ENCODE results near the gene AGFG2. TPM values are rescaled to one million over a fixed set of nuclear protein-coding genes. Genes with fewer than 3 reads are reported as not detected.

Gene AGFG2
- total and polyA plus RNA-seq, 2 of the 13 experiments (the other 11 are each of a cell fraction or from before 2014, with no cell fraction given): 125 to 132 TPM

DNA sequence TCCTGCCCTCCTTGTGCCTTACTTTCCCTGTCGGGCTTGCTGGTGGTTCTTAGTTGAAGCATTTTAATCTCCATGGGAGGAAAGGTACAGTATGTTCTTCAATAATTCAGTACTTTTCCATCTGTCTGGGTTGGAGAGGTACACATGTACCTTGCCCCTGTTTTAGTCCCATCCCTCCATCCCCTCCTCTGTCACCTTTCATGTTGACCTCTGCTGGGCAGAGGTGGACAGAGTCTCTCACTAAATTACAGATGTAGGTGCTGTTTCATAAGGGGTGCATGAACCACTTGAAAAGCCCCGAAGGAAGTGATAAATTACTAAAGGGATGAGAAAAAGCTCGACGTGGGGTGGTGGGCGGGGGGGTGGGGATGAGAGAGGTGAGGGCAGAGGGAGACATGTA is 5.4 kb downstream of the AGFG2 start (continued):
- TF ChIP-seq CBX5 (CRISPR knock-in tag; IDR thresholded peaks at IDR 0.05; ENCODE audit: borderline replicate concordance): no peak
- TF ChIP-seq ZNF552 (CRISPR knock-in tag; IDR thresholded peaks at IDR 0.05; ENCODE audit: borderline replicate concordance): no peak
- no peak for TF ChIP-seq ZNF619 (CRISPR knock-in tag; IDR thresholded peaks at IDR 0.05)
- TF ChIP-seq ZNF431 (CRISPR knock-in tag; IDR thresholded peaks at IDR 0.05; ENCODE audit: borderline replicate concordance, low read depth): no peak
- peak; percentile 50; the same call in 1 of the 2 replicates for TF ChIP-seq DMAP1 (CRISPR knock-in tag; IDR thresholded peaks at IDR 0.05)
- TF ChIP-seq, protein P1, sequence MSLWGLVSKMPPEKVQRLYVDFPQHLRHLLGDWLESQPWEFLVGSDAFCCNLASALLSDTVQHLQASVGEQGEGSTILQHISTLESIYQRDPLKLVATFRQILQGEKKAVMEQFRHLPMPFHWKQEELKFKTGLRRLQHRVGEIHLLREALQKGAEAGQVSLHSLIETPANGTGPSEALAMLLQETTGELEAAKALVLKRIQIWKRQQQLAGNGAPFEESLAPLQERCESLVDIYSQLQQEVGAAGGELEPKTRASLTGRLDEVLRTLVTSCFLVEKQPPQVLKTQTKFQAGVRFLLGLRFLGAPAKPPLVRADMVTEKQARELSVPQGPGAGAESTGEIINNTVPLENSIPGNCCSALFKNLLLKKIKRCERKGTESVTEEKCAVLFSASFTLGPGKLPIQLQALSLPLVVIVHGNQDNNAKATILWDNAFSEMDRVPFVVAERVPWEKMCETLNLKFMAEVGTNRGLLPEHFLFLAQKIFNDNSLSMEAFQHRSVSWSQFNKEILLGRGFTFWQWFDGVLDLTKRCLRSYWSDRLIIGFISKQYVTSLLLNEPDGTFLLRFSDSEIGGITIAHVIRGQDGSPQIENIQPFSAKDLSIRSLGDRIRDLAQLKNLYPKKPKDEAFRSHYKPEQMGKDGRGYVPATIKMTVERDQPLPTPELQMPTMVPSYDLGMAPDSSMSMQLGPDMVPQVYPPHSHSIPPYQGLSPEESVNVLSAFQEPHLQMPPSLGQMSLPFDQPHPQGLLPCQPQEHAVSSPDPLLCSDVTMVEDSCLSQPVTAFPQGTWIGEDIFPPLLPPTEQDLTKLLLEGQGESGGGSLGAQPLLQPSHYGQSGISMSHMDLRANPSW (CRISPR knock-in tag; IDR thresholded peaks at IDR 0.05; ENCODE audit: borderline replicate concordance): no peak
- peak; percentile 18 for TF ChIP-seq MED8 (CRISPR knock-in tag; IDR thresholded peaks at IDR 0.05; ENCODE audit: insufficient replicate concordance)
- TF ChIP-seq, protein P2, sequence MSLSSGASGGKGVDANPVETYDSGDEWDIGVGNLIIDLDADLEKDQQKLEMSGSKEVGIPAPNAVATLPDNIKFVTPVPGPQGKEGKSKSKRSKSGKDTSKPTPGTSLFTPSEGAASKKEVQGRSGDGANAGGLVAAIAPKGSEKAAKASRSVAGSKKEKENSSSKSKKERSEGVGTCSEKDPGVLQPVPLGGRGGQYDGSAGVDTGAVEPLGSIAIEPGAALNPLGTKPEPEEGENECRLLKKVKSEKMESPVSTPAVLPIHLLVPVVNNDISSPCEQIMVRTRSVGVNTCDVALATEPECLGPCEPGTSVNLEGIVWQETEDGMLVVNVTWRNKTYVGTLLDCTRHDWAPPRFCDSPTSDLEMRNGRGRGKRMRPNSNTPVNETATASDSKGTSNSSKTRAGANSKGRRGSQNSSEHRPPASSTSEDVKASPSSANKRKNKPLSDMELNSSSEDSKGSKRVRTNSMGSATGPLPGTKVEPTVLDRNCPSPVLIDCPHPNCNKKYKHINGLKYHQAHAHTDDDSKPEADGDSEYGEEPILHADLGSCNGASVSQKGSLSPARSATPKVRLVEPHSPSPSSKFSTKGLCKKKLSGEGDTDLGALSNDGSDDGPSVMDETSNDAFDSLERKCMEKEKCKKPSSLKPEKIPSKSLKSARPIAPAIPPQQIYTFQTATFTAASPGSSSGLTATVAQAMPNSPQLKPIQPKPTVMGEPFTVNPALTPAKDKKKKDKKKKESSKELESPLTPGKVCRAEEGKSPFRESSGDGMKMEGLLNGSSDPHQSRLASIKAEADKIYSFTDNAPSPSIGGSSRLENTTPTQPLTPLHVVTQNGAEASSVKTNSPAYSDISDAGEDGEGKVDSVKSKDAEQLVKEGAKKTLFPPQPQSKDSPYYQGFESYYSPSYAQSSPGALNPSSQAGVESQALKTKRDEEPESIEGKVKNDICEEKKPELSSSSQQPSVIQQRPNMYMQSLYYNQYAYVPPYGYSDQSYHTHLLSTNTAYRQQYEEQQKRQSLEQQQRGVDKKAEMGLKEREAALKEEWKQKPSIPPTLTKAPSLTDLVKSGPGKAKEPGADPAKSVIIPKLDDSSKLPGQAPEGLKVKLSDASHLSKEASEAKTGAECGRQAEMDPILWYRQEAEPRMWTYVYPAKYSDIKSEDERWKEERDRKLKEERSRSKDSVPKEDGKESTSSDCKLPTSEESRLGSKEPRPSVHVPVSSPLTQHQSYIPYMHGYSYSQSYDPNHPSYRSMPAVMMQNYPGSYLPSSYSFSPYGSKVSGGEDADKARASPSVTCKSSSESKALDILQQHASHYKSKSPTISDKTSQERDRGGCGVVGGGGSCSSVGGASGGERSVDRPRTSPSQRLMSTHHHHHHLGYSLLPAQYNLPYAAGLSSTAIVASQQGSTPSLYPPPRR (CRISPR knock-in tag; IDR thresholded peaks at IDR 0.05; ENCODE audit: borderline replicate concordance): peak; percentile 68; the same call in 1 of the 2 replicates
- TF ChIP-seq MTA1 (CRISPR knock-in tag; IDR thresholded peaks at IDR 0.05; ENCODE audit: borderline replicate concordance): no peak
- TF ChIP-seq, protein P3, sequence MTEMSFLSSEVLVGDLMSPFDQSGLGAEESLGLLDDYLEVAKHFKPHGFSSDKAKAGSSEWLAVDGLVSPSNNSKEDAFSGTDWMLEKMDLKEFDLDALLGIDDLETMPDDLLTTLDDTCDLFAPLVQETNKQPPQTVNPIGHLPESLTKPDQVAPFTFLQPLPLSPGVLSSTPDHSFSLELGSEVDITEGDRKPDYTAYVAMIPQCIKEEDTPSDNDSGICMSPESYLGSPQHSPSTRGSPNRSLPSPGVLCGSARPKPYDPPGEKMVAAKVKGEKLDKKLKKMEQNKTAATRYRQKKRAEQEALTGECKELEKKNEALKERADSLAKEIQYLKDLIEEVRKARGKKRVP (CRISPR knock-in tag; IDR thresholded peaks at IDR 0.05): no peak
- TF ChIP-seq ARID2 (CRISPR knock-in tag; IDR thresholded peaks at IDR 0.05; ENCODE audit: borderline replicate concordance): no peak
- TF ChIP-seq MIXL1 (CRISPR knock-in tag; IDR thresholded peaks at IDR 0.05): peak; percentile 21; the same call in 1 of the 2 replicates
- TF ChIP-seq, protein P4, sequence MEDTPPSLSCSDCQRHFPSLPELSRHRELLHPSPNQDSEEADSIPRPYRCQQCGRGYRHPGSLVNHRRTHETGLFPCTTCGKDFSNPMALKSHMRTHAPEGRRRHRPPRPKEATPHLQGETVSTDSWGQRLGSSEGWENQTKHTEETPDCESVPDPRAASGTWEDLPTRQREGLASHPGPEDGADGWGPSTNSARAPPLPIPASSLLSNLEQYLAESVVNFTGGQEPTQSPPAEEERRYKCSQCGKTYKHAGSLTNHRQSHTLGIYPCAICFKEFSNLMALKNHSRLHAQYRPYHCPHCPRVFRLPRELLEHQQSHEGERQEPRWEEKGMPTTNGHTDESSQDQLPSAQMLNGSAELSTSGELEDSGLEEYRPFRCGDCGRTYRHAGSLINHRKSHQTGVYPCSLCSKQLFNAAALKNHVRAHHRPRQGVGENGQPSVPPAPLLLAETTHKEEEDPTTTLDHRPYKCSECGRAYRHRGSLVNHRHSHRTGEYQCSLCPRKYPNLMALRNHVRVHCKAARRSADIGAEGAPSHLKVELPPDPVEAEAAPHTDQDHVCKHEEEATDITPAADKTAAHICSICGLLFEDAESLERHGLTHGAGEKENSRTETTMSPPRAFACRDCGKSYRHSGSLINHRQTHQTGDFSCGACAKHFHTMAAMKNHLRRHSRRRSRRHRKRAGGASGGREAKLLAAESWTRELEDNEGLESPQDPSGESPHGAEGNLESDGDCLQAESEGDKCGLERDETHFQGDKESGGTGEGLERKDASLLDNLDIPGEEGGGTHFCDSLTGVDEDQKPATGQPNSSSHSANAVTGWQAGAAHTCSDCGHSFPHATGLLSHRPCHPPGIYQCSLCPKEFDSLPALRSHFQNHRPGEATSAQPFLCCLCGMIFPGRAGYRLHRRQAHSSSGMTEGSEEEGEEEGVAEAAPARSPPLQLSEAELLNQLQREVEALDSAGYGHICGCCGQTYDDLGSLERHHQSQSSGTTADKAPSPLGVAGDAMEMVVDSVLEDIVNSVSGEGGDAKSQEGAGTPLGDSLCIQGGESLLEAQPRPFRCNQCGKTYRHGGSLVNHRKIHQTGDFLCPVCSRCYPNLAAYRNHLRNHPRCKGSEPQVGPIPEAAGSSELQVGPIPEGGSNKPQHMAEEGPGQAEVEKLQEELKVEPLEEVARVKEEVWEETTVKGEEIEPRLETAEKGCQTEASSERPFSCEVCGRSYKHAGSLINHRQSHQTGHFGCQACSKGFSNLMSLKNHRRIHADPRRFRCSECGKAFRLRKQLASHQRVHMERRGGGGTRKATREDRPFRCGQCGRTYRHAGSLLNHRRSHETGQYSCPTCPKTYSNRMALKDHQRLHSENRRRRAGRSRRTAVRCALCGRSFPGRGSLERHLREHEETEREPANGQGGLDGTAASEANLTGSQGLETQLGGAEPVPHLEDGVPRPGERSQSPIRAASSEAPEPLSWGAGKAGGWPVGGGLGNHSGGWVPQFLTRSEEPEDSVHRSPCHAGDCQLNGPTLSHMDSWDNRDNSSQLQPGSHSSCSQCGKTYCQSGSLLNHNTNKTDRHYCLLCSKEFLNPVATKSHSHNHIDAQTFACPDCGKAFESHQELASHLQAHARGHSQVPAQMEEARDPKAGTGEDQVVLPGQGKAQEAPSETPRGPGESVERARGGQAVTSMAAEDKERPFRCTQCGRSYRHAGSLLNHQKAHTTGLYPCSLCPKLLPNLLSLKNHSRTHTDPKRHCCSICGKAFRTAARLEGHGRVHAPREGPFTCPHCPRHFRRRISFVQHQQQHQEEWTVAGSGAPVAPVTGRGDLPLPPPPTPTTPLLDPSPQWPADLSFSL (CRISPR knock-in tag; IDR thresholded peaks at IDR 0.05): no peak
- TF ChIP-seq ZNF816 (CRISPR knock-in tag; IDR thresholded peaks at IDR 0.05; ENCODE audit: borderline replicate concordance): no peak
- TF ChIP-seq ZC3H4 (CRISPR knock-in tag; IDR thresholded peaks at IDR 0.05; ENCODE audit: borderline replicate concordance): no peak
